AG09309 (cell line): ENCODE results near the gene CHRNB2.

Source experiments
- DNase-seq: peaks from one replicate; pipeline ENCODE4 v3.0.0-alpha.2; 2010; ENCODE audit warnings: low read depth
- H3K4me3 ChIP-seq: 2 replicates; pipeline ENCODE4 v1.5.1; 2011; ENCODE audit warnings: mild to moderate bottlenecking, low read depth, low read length, moderate library complexity; ENCODE audit not compliant: control insufficient read depth
- CTCF ChIP-seq: IDR thresholded peaks from 2 replicates; pipeline ENCODE4 v1.5.1; 2011; ENCODE audit warnings: mild to moderate bottlenecking, low read depth, low read length, inconsistent platforms; ENCODE audit not compliant: insufficient read depth, control insufficient read depth; ENCODE audit errors: missing control alignments

Gene CHRNB2

GRCh38 chr1:154586231-154586630, 18.7 kb downstream of the CHRNB2 start:
- DNase-seq = no peak
- no peak for TF ChIP-seq CTCF
- H3K4me3 ChIP-seq = no peak overlapping the region

GRCh38 chr1:154586641-154587040, 19.1 kb downstream of the CHRNB2 start:
- DNase-seq = no peak
- no peak overlapping the region for H3K4me3 ChIP-seq
- no peak for TF ChIP-seq CTCF

GRCh38 chr1:154589780-154590179, 22.2 kb downstream of the CHRNB2 start:
- H3K4me3 ChIP-seq = no peak overlapping the region
- DNase-seq = no peak
- no peak for TF ChIP-seq CTCF

GRCh38 chr1:154590756-154591155, 23.2 kb downstream of the CHRNB2 start:
- no peak for TF ChIP-seq CTCF
- H3K4me3 ChIP-seq = no peak overlapping the region
- no peak for DNase-seq

GRCh38 chr1:154591206-154591605, 23.6 kb downstream of the CHRNB2 start:
- no peak for DNase-seq
- no peak overlapping the region for H3K4me3 ChIP-seq
- TF ChIP-seq CTCF = no peak

GRCh38 chr1:154593390-154593789, 25.8 kb downstream of the CHRNB2 start:
- no peak for DNase-seq
- H3K4me3 ChIP-seq = no peak overlapping the region
- TF ChIP-seq CTCF = no peak

- no peak for DNase-seq
- TF ChIP-seq CTCF = no peak
These were observed 27.2 kb downstream of the CHRNB2 start for GRCh38 chr1:154594811-154595210.

More at GRCh38 chr1:154594811-154595210, 27.2 kb downstream of the CHRNB2 start:
- no peak overlapping the region for H3K4me3 ChIP-seq
